Renal cortex interstitium (tissue), 11 donors: ENCODE measurements around the gene EPHB4. TPM values are rescaled to one million over a fixed set of nuclear protein-coding genes. Genes with fewer than 3 reads are reported as not detected.
"Not testable (repeated sequence)": the region's sequence is repeated elsewhere in the genome, so short reads cannot be mapped to it uniquely, and the experiment has no call there.

Experiments used
- DNase-seq, 11 donors: peaks; one replicate each; pipeline ENCODE4 v3.0.0-alpha.2; 2013; ENCODE audit warnings: low read depth in 9 of 11, low spot score in 4 of 11; ENCODE audit errors: extremely low read depth in 1 of 11
- polyA plus RNA-seq, 3 donors: library from polyadenylated mRNA; unstranded; fragments of 120-200 nt; gene quantifications; one replicate each; pipeline ENCODE4 v1.2.1, GENCODE V29; 2013; ENCODE audit not compliant: insufficient read length in 3 of 3

EPHB4 gene
- polyA plus RNA-seq, 3 donors = 81.4 to 102 (median 84.1) TPM

DNA sequence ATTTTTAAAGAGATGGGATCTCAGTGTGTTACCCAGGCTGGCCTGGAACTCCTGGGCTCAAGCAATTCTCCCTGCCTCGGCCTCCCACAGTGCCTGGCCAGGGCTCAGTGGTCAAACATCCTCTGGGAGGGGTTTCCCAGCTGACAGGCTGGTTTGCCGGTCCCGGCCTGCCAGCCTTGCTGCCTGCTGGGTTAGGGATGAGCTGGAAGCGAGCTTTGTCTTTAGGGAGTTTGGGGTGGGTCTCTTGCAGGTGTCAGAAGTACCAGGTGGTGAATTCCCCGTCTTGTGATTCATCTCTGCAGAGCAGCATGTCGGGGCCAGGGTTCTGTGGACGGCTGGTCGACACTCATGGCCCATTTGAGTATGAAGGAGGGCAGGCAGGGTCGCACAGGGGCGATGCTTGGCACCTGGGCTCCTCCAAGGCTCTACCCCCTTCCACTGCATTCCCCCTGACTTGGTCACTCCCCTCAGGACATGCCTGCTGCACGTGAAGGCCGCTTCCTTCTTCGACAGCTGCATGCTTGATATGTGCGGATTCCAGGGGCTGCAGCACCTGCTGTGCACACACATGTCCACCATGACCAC, 63.7 kb downstream of the EPHB4 start:
- DNase-seq = no peak

DNA sequence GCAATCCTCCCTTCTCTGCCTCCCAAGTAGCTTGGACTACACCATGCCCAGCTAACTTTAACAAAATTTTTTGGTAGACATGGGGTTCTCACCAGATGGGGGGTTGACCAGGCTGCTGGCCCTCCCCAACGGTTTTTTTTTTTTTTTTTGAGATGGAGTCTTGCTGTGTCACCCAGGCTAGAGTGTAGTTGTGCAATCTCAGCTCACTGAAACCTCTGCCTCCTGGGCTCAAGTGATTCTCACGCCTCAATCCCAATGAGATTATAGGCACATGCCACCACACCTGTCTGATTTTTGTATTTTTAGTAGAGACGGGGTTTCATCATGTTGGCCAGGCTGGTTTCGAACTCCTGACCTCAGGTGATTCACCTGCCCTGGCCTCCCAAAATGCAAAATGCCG, 64.5 kb downstream of the EPHB4 start:
- not testable (repeated sequence) for DNase-seq

DNA sequence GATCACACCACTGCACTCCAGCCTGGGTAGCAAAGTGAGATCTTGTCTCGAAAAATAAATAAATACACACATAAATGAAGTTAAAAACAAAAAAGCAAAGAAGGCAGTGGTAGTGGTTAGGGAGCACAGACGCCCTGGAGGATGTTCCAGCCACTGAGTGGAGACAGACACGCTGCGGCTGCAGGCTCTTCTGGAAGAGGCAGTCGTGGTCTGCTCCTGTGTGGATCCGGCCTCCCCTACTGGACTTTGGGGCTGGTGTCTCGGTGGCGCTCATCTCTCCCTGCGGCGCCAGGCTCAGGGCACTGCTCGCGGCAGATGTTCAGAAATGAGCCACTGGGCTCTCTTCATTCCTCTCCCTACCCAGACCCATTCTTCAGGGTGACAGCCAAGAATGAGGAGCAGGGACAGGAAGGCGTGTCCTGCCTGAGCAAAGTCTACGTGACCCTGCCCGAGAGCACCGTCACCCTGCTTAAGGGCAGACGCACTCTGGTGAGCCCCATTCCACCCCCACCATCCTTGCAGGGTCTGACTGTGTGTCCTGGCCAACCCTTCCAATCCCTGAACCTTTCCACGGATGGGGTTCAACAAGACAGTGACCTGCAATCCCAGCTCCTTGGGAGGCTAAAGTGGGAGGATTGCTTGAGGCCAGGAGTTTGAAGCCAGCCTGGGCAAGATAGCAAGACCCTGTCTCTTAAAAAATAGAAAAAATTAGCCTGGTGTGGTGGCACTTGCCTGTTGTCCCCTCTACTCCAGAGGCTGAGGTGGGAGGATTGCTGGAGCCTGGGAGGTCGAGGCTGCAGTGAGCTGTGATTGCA, 67.8 kb downstream of the EPHB4 start:
- DNase-seq = no peak

GRCh38 chr7:100753750-100754149, 73.6 kb downstream of the EPHB4 start:
- no peak for DNase-seq

GRCh38 chr7:100752994-100753393, 74.3 kb downstream of the EPHB4 start:
- no peak for DNase-seq

Other genes starting within 250 kb of the EPHB4 start
- 10 to 100 TPM; 28.7 to 56.4 (median 46.5) TPM for gene LRCH4, start 241.4 kb downstream of the EPHB4 start, polyA plus RNA-seq
- 1 to 10 TPM; 1.7 to 2.5 (median 1.7) TPM for gene FBXO24, start 241.2 kb downstream of the EPHB4 start, polyA plus RNA-seq
- gene PCOLCE, start 225.2 kb downstream of the EPHB4 start, polyA plus RNA-seq = 100 to 1,000 TPM in 2 of 3 donors, 10 to 100 TPM in 1; 92.2 to 146 (median 141) TPM
- 10 to 100 TPM; 20.6 to 31.9 (median 28.8) TPM for gene MOSPD3, start 215.0 kb downstream of the EPHB4 start, polyA plus RNA-seq
- gene TFR2, start 186.0 kb downstream of the EPHB4 start, polyA plus RNA-seq = 1 to 10 TPM in 1 of 3 donors, under 1 TPM in 2; 0.95 to 1.1 (median 0.98) TPM
- gene ACTL6B, start 171.1 kb downstream of the EPHB4 start, polyA plus RNA-seq = not detected
- 100 to 1,000 TPM; 173 to 224 (median 197) TPM for gene GNB2, start 153.8 kb downstream of the EPHB4 start, polyA plus RNA-seq
- 10 to 100 TPM; 34.0 to 66.0 (median 46.5) TPM for gene GIGYF1, start 133.3 kb downstream of the EPHB4 start, polyA plus RNA-seq
- 10 to 100 TPM; 20.7 to 30.8 (median 23.7) TPM for gene POP7, start 121.4 kb downstream of the EPHB4 start, polyA plus RNA-seq
- under 1 TPM in 2 of 3 donors, not detected in 1; 0.14 to 0.38 TPM for gene EPO, start 107.1 kb downstream of the EPHB4 start, polyA plus RNA-seq
- under 1 TPM in 2 of 3 donors, not detected in 1; 0.02 to 0.03 TPM for gene ZAN, start 93.9 kb downstream of the EPHB4 start, polyA plus RNA-seq
- 10 to 100 TPM; 20.9 to 38.3 (median 28.1) TPM for gene SLC12A9, start 25.2 kb upstream of the EPHB4 start, polyA plus RNA-seq
- 100 to 1,000 TPM in 1 of 3 donors, 10 to 100 TPM in 2; 63.7 to 108 (median 84.5) TPM for gene TRIP6, start 39.9 kb upstream of the EPHB4 start, polyA plus RNA-seq
- gene SRRT, start 47.6 kb upstream of the EPHB4 start, polyA plus RNA-seq = 100 to 1,000 TPM; 152 to 185 (median 175) TPM
- 1 to 10 TPM; 1.6 to 3.8 (median 1.9) TPM for gene UFSP1, start 62.2 kb upstream of the EPHB4 start, polyA plus RNA-seq
- 1 to 10 TPM; 3.4 to 6.7 (median 4.6) TPM for gene ACHE, start 68.4 kb upstream of the EPHB4 start, polyA plus RNA-seq
- gene MUC3A, start 122.0 kb upstream of the EPHB4 start, polyA plus RNA-seq = 1 to 10 TPM in 1 of 3 donors, under 1 TPM in 2; 0.69 to 1.2 (median 0.72) TPM
- under 1 TPM; 0.02 to 0.36 (median 0.22) TPM for gene MUC12, start 142.0 kb upstream of the EPHB4 start, polyA plus RNA-seq
- under 1 TPM in 1 of 3 donors, not detected in 2; 0.39 TPM for gene MUC17, start 192.6 kb upstream of the EPHB4 start, polyA plus RNA-seq